Esophagus squamous epithelium (tissue), 5 donors: ENCODE results near the gene AGAP2. TPM values are rescaled to one million over a fixed set of nuclear protein-coding genes. Genes with fewer than 3 reads are reported as not detected.
"Not testable (repeated sequence)": the region's sequence is repeated elsewhere in the genome, so short reads cannot be mapped to it uniquely, and the experiment has no call there.

ENCODE experiments used
- DNase-seq: peaks from one replicate; lab custom pipeline; 2025; lab: John Stamatoyannopoulos, UW
- H3K27ac ChIP-seq, 4 donors: fragments of 200-600 bp; sonication (generic); one replicate each; pipeline ENCODE4 v1.5.1; 2016 to 2019; ENCODE audit warnings: mild to moderate bottlenecking in 1 of 4
- H3K27me3 ChIP-seq, 4 donors: fragments of 200-600 bp; sonication (generic); 1 replicate in 3 of 4; 2 replicates in 1 of 4; pipeline versions ENCODE4 v1.5.1 to v1.6.0; 2017 to 2021; ENCODE audit warnings: antibody characterized with exemption in 1 of 4
- H3K36me3 ChIP-seq, 3 donors: fragments of 200-600 bp; sonication (generic); one replicate each; pipeline ENCODE4 v1.5.1; 2016 to 2019
- H3K4me1 ChIP-seq, 3 donors: fragments of 200-600 bp; sonication (generic); one replicate each; pipeline ENCODE4 v1.5.1; 2017 to 2019
- H3K4me3 ChIP-seq, 4 donors: fragments of 200-600 bp; sonication (generic); 1 replicate in 3 of 4; 2 replicates in 1 of 4; pipeline ENCODE4 v1.5.1; 2016 to 2019; ENCODE audit warnings: mild to moderate bottlenecking in 2 of 4, moderate library complexity in 1 of 4
- H3K9me3 ChIP-seq, 3 donors: fragments of 200-600 bp; sonication (generic); one replicate each; pipeline ENCODE4 v1.5.1; 2016 to 2019
- CTCF ChIP-seq, 6 experiments: fragments of 450-650 bp in 4 of 6; fragments of 200-600 bp in 2 of 6; sonication (generic) in 2 of 6; IDR thresholded peaks; one replicate each; pipeline ENCODE4 v1.5.1; 2016 to 2019; ENCODE audit warnings: antibody characterized with exemption in 6 of 6, mild to moderate bottlenecking in 4 of 6, moderate library complexity in 4 of 6
- POLR2A ChIP-seq, 4 donors: fragments of 450-650 bp; IDR thresholded peaks; one replicate each; pipeline ENCODE4 v1.6.1; 2017; ENCODE audit warnings: antibody characterized with exemption in 4 of 4, mild to moderate bottlenecking in 4 of 4, moderate library complexity in 3 of 4
- WGBS, 2 donors: methylation state at CpG; one replicate each; pipeline ENCODE4 v1.1.5; 2018; 5-methylcytosine and 5-hydroxymethylcytosine counted together
- intact Hi-C: fragments of 100-400 bp; cut with DNase I; formaldehyde crosslinking; loops from one replicate; pipeline ENCODE4 v1.15.0; 2022
- total RNA-seq, 4 donors: library from RNA; depleted of rRNA; stranded (reverse); fragments of >200 nt; gene quantifications; one replicate each; pipeline ENCODE4 v1.1.0, GENCODE V29; 2016
- donor health status: DM: yes; HTN: yes; CAD: no.

AGAP2 gene
- total RNA-seq, 4 donors from 2014 or later, result 0.88 to 2.3 (median 1.3) TPM

GRCh38 chr12:57724003-57724935 lies 14.3 kb downstream of the AGAP2 start:
- no peak overlapping the region for H3K4me3 ChIP-seq
- H3K9me3 ChIP-seq, result no peaks in the 10 kb centered on the region
- intact Hi-C loops, result no loop called here
- H3K4me1 ChIP-seq, result peaks cover 8 to 26% (median 15%) of the 10 kb centered on the region in 3 donors
- no peak overlapping the region for H3K27ac ChIP-seq
- peaks cover 0 to 7% (median 0%) of the 10 kb centered on the region in 4 donors for H3K27me3 ChIP-seq
- TF ChIP-seq CTCF (IDR thresholded peaks at IDR 0.05) (no peak), POLR2A (IDR thresholded peaks at IDR 0.05) (no peak)
- peaks cover 0 to 31% (median 22%) of the 10 kb centered on the region in 3 donors for H3K36me3 ChIP-seq
- DNase-seq, result no peak
- 82 to 86% methylated on average over 5 to 6 of the region's 12 CpGs for WGBS, 2 donors

- Histone ChIP-seq H3K36me3 (peaks cover 0 to 38% (median 29%) of the 10 kb centered on the region in 3 donors), H3K27ac (no peak overlapping the region), H3K27me3 (peaks cover 0 to 7% (median 0%) of the 10 kb centered on the region in 4 donors), H3K4me3 (no peak overlapping the region), H3K4me1 (peaks cover 8 to 26% (median 15%) of the 10 kb centered on the region in 3 donors), H3K9me3 (no peaks in the 10 kb centered on the region)
- intact Hi-C loops, result no loop called here
- 61 to 71% methylated on average over 2 of the region's 2 CpGs for WGBS, 2 donors
- TF ChIP-seq POLR2A (IDR thresholded peaks at IDR 0.05) (no peak), CTCF (IDR thresholded peaks at IDR 0.05) (no peak)
- no peak for DNase-seq
These were observed 14.9 kb downstream of the AGAP2 start for GRCh38 chr12:57723630-57723962.

GRCh38 chr12:57722716-57723629 lies 15.6 kb downstream of the AGAP2 start:
- Histone ChIP-seq H3K27me3 (peaks cover 0 to 7% (median 0%) of the 10 kb centered on the region in 4 donors), H3K36me3 (peaks cover 4 to 44% (median 35%) of the 10 kb centered on the region in 3 donors), H3K27ac (no peak overlapping the region), H3K9me3 (no peaks in the 10 kb centered on the region), H3K4me1 (peaks cover 8 to 26% (median 15%) of the 10 kb centered on the region in 3 donors), H3K4me3 (no peak overlapping the region)
- TF ChIP-seq POLR2A (IDR thresholded peaks at IDR 0.05) (no peak), CTCF (IDR thresholded peaks at IDR 0.05) (no peak)
- WGBS, 2 donors, result 49 to 77% methylated on average over 8 to 11 of the region's 11 CpGs
- intact Hi-C loops, result no loop called here
- DNase-seq, result no peak

GRCh38 chr12:57721846-57722608 lies 16.5 kb downstream of the AGAP2 start:
- DNase-seq, H3K9me3 ChIP-seq, H3K27ac ChIP-seq, intact Hi-C loops, H3K4me3 ChIP-seq, H3K27me3 ChIP-seq: not testable (repeated sequence)
- H3K4me1 ChIP-seq, result peaks cover 4 to 18% (median 10%) of the 10 kb centered on the region in 3 donors
- peaks cover 4 to 54% (median 41%) of the 10 kb centered on the region in 3 donors for H3K36me3 ChIP-seq
- WGBS, 2 donors, result 90 to 97% methylated on average over 9 to 11 of the region's 16 CpGs
